IMR-90 (cell line): ENCODE measurements around the gene CTAGE15. TPM values are rescaled to one million over a fixed set of nuclear protein-coding genes. Genes with fewer than 3 reads are reported as not detected.
"Not testable (repeated sequence)": the region's sequence is repeated elsewhere in the genome, so short reads cannot be mapped to it uniquely, and the experiment has no call there.

Source experiments
- ATAC-seq: fragments of 200-7000 bp; cut with Tn5 transposase; 2 replicates; pipeline ENCODE4 v1.9.1; 2020; ENCODE audit warnings: low read depth, mild to moderate bottlenecking, moderate library complexity
- BruUV-seq: library from RNA; stranded (reverse); fragments of 400-500 nt; replicated peaks from 2 replicates; lab custom pipeline; 2021; lab: Mats Ljungman, UMichigan
- CTCF ChIA-PET: fragments of 300-600 bp; formaldehyde crosslinking; extraction: SDS; loops from one replicate; lab custom pipeline; 2021; ENCODE audit warnings: antibody characterized with exemption; lab: Yijun Ruan, JAX
- POLR2A ChIA-PET: fragments of 300-600 bp; sonication (Branson Sonifier 250); formaldehyde crosslinking; loops from one replicate; lab custom pipeline; 2022; ENCODE audit warnings: antibody characterized with exemption; ENCODE audit not compliant: unreplicated experiment; lab: Charles Lee
- DNase-seq: peaks from one replicate; pipeline ENCODE4 v3.0.0; 2013
- H2AFZ ChIP-seq: replicated peaks from 2 replicates; pipeline ENCODE3; 2013; ENCODE audit warnings: low read length, mild to moderate bottlenecking; ENCODE audit not compliant: poor library complexity
- H2AK5ac ChIP-seq: 2 replicates; pipeline ENCODE4 v1.6.1; 2013; ENCODE audit warnings: low read depth, low read length, inconsistent platforms
- H2AK9ac ChIP-seq: replicated peaks from 2 replicates; pipeline ENCODE3; 2013; ENCODE audit warnings: mild to moderate bottlenecking, low read depth, low read length, moderate library complexity; ENCODE audit not compliant: poor library complexity
- H2BK120ac ChIP-seq: 2 replicates; pipeline ENCODE4 v1.6.1; 2013; ENCODE audit warnings: low read depth, low read length, inconsistent platforms
- H2BK15ac ChIP-seq: 3 replicates; pipeline ENCODE4 v1.6.1; 2013; ENCODE audit warnings: low read depth, low read length, inconsistent platforms
- H2BK20ac ChIP-seq: 2 replicates; pipeline ENCODE4 v1.6.1; 2013; ENCODE audit warnings: low read depth, mild to moderate bottlenecking, inconsistent platforms, low read length, moderate library complexity
- H2BK5ac ChIP-seq: 2 replicates; pipeline ENCODE4 v1.6.1; 2013; ENCODE audit warnings: mild to moderate bottlenecking, low read depth, low read length, inconsistent platforms; ENCODE audit not compliant: poor library complexity, severe bottlenecking
- H3K14ac ChIP-seq: replicated peaks from 2 replicates; pipeline ENCODE4 v1.6.1; 2013; ENCODE audit warnings: low read depth, low read length, inconsistent platforms
- H3K18ac ChIP-seq: 2 replicates; pipeline ENCODE4 v1.6.1; 2013; ENCODE audit warnings: low read depth, low read length, control low read depth
- H3K23ac ChIP-seq: 2 replicates; pipeline ENCODE4 v1.6.1; 2013; ENCODE audit warnings: low read depth, low read length, inconsistent platforms
- H3K27ac ChIP-seq: 2 replicates; pipeline ENCODE4 v1.5.1; 2013; ENCODE audit warnings: mild to moderate bottlenecking, control low read depth, low read length; ENCODE audit not compliant: insufficient read depth
- H3K27me3 ChIP-seq: 2 replicates; pipeline ENCODE4 v1.6.1; 2013; ENCODE audit warnings: low read length; ENCODE audit not compliant: control insufficient read depth, insufficient read depth
- H3K36me3 ChIP-seq: 2 replicates; pipeline ENCODE4 v1.6.1; 2013; ENCODE audit warnings: low read length, mixed read lengths; ENCODE audit not compliant: control insufficient read depth, insufficient read depth
- H3K4ac ChIP-seq: 2 replicates; pipeline ENCODE4 v1.6.1; 2013; ENCODE audit warnings: low read depth, low read length, inconsistent platforms
- H3K4me1 ChIP-seq: 2 replicates; pipeline ENCODE4 v1.6.1; 2013; ENCODE audit warnings: low read length, mixed read lengths; ENCODE audit not compliant: control insufficient read depth, insufficient read depth
- H3K4me2 ChIP-seq: 2 replicates; pipeline ENCODE4 v1.6.1; 2013; ENCODE audit warnings: low read depth, mild to moderate bottlenecking, control low read depth, low read length, moderate library complexity
- H3K4me3 ChIP-seq: 2 replicates; pipeline ENCODE4 v1.5.1; 2013; ENCODE audit warnings: low read depth, mild to moderate bottlenecking, control low read depth, low read length, moderate library complexity; ENCODE audit not compliant: insufficient read depth
- H3K56ac ChIP-seq: 2 replicates; pipeline ENCODE4 v1.6.1; 2013; ENCODE audit warnings: low read length, inconsistent platforms; ENCODE audit not compliant: insufficient read depth; ENCODE audit errors: extremely low read depth
- H3K79me1 ChIP-seq, 2 experiments: 2 replicates each; pipeline ENCODE4 v1.6.1; 2013; ENCODE audit warnings: low read length in 2 of 2, inconsistent platforms in 1 of 2, low read depth in 1 of 2
- H3K9ac ChIP-seq: 2 replicates; pipeline ENCODE4 v1.6.1; 2013; ENCODE audit warnings: low read depth, low read length, control low read depth
- H3K9me1 ChIP-seq: 2 replicates; pipeline ENCODE4 v1.6.1; 2013; ENCODE audit warnings: low read length, inconsistent platforms; ENCODE audit not compliant: insufficient read depth
- H3K9me3 ChIP-seq: 2 replicates; pipeline ENCODE4 v1.6.1; 2013; ENCODE audit warnings: low read length; ENCODE audit not compliant: control insufficient read depth, insufficient read depth
- H4K20me1 ChIP-seq: 2 replicates; pipeline ENCODE4 v1.6.1; 2013; ENCODE audit warnings: low read length, inconsistent platforms; ENCODE audit not compliant: insufficient read depth
- H4K5ac ChIP-seq: 2 replicates; pipeline ENCODE4 v1.6.1; 2013; ENCODE audit warnings: mild to moderate bottlenecking, low read depth, low read length, control low read depth
- H4K8ac ChIP-seq, 2 experiments: 2 replicates each; pipeline ENCODE4 v1.6.1; 2013; ENCODE audit warnings: low read depth in 2 of 2, low read length in 2 of 2, control low read depth in 1 of 2, inconsistent platforms in 1 of 2
- H4K91ac ChIP-seq: 2 replicates; pipeline ENCODE4 v1.6.1; 2013; ENCODE audit warnings: low read depth, low read length, inconsistent platforms; ENCODE audit not compliant: insufficient read depth
- WGBS, 2 experiments: methylation state at CpG; one replicate each; pipeline versions ENCODE4 v1.1.5 to v1.1.7; 2013; ENCODE audit warnings: missing lambda C conversion rate in 2 of 2; ENCODE audit not compliant: insufficient read length in 1 of 2; ENCODE audit errors: extremely low coverage in 2 of 2; 5-methylcytosine and 5-hydroxymethylcytosine counted together
- dilution Hi-C: fragments of 300-500 bp; cut with HindIII; formaldehyde crosslinking; loops from one replicate; pipeline ENCODE4 v1.14.3; 2018; ENCODE audit warnings: low sequenced_read_pairs; ENCODE audit not compliant: unreplicated experiment
- in situ Hi-C: fragments of 300-500 bp; cut with MboI; formaldehyde crosslinking; loops from 3 replicates; pipeline ENCODE4 v1.14.3; 2019; ENCODE audit warnings: low sequenced_read_pairs, inconsistent platforms, mixed read lengths
- intact Hi-C: fragments of 100-400 bp; cut with micrococcal nuclease; formaldehyde crosslinking; loops from 2 replicates; pipeline ENCODE4 v1.10.0; 2022
- polyA plus RNA-seq, 3 experiments: library from polyadenylated mRNA; depleted of rRNA; stranded (reverse); fragments of >200 nt; gene quantifications; 2 replicates each; pipeline ENCODE4 v1.2.3, GENCODE V29; 2012; ENCODE audit warnings: low replicate concordance in 1 of 3
- total RNA-seq: library from RNA; depleted of rRNA; stranded (reverse); fragments of >200 nt; gene quantifications from 2 replicates; pipeline ENCODE4 v1.2.3, GENCODE V29; 2012

Gene CTAGE15
- total and polyA plus RNA-seq, 2 of the 4 experiments (the other 2 are of a cell fraction), result not detected

- H2BK15ac ChIP-seq, H4K8ac ChIP-seq, DNase-seq, H3K4me3 ChIP-seq, H4K5ac ChIP-seq, dilution Hi-C loops, H3K9me3 ChIP-seq, BruUV-seq, H2BK120ac ChIP-seq, intact Hi-C loops, CTCF ChIA-PET, in situ Hi-C loops, H3K4me2 ChIP-seq, H2AFZ ChIP-seq, H3K36me3 ChIP-seq, H3K23ac ChIP-seq, H4K20me1 ChIP-seq, H3K79me1 ChIP-seq, H3K14ac ChIP-seq, H3K4ac ChIP-seq, H4K91ac ChIP-seq, H3K18ac ChIP-seq, H3K4me1 ChIP-seq, H3K9ac ChIP-seq, H3K27ac ChIP-seq, H2BK5ac ChIP-seq, POLR2A ChIA-PET, H3K9me1 ChIP-seq, H2AK5ac ChIP-seq, H2BK20ac ChIP-seq, H3K56ac ChIP-seq, H3K27me3 ChIP-seq, H2AK9ac ChIP-seq: not testable (repeated sequence)
- no CpG with 5 or more reads among the region's 6 CpGs for WGBS, 2 experiments
- ATAC-seq, result peak; percentile 99
These were observed 38.3 kb upstream of the CTAGE15 start for GRCh38 chr7:143533213-143533839.

- intact Hi-C loops, H3K56ac ChIP-seq, H3K9ac ChIP-seq, ATAC-seq, H3K79me1 ChIP-seq, H3K9me3 ChIP-seq, H2BK20ac ChIP-seq, H2AK9ac ChIP-seq, H3K36me3 ChIP-seq, dilution Hi-C loops, in situ Hi-C loops, H3K4me3 ChIP-seq, H2BK120ac ChIP-seq, H3K9me1 ChIP-seq, CTCF ChIA-PET, H3K27me3 ChIP-seq, H4K8ac ChIP-seq, BruUV-seq, DNase-seq, H3K18ac ChIP-seq, POLR2A ChIA-PET, H3K14ac ChIP-seq, H3K27ac ChIP-seq, H2AK5ac ChIP-seq, H2AFZ ChIP-seq, H4K20me1 ChIP-seq, H2BK15ac ChIP-seq, H2BK5ac ChIP-seq, H3K4me1 ChIP-seq, H3K23ac ChIP-seq, H3K4me2 ChIP-seq, H4K5ac ChIP-seq, H3K4ac ChIP-seq, H4K91ac ChIP-seq: not testable (repeated sequence)
- WGBS, 2 experiments, result no CpG with 5 or more reads among the region's 1 CpG
These were observed 35.2 kb upstream of the CTAGE15 start for GRCh38 chr7:143536443-143536842.
